Thyroid gland (tissue), 4 donors: ENCODE results near the gene STT3B. TPM values are rescaled to one million over a fixed set of nuclear protein-coding genes. Genes with fewer than 3 reads are reported as not detected.

Experiments used
- DNase-seq, 2 donors: peaks; one replicate each; pipeline ENCODE4 v3.0.0-alpha.2; 2019
- H3K27ac ChIP-seq, 3 donors: fragments of 200-600 bp; sonication (generic); 1 replicate in 2 of 3; 2 replicates in 1 of 3; pipeline ENCODE4 v1.5.1; 2016 to 2019; ENCODE audit warnings: mild to moderate bottlenecking in 1 of 3, moderate library complexity in 1 of 3
- H3K27me3 ChIP-seq: fragments of 200-600 bp; sonication (generic); one replicate; pipeline ENCODE4 v1.5.1; 2019
- H3K36me3 ChIP-seq, 2 donors: fragments of 200-600 bp; sonication (generic); one replicate each; pipeline ENCODE4 v1.5.1; 2016 to 2019
- H3K4me1 ChIP-seq, 2 donors: fragments of 200-600 bp; sonication (generic); one replicate each; pipeline ENCODE4 v1.5.1; 2017 to 2019
- H3K4me3 ChIP-seq, 3 donors: fragments of 200-600 bp; sonication (generic); replicated peaks in 1 of 3; 1 replicate in 2 of 3; 2 replicates in 1 of 3; pipeline ENCODE4 v1.5.1; 2016; ENCODE audit warnings: mild to moderate bottlenecking in 1 of 3
- H3K9me3 ChIP-seq: fragments of 200-600 bp; sonication (generic); one replicate; pipeline ENCODE4 v1.5.1; 2017
- CTCF ChIP-seq, 6 experiments: fragments of 200-600 bp in 3 of 6; fragments of 450-650 bp in 3 of 6; sonication (generic) in 3 of 6; IDR thresholded peaks; one replicate each; pipeline ENCODE4 v1.5.1; 2016 to 2019; ENCODE audit warnings: antibody characterized with exemption in 6 of 6, mild to moderate bottlenecking in 2 of 6, inconsistent platforms in 1 of 6, moderate library complexity in 1 of 6
- POLR2A ChIP-seq, 2 donors: fragments of 450-650 bp; IDR thresholded peaks; one replicate each; pipeline ENCODE4 v1.6.1; 2017; ENCODE audit warnings: antibody characterized with exemption in 2 of 2, mild to moderate bottlenecking in 2 of 2, moderate library complexity in 1 of 2
- WGBS, 2 donors: methylation state at CpG; one replicate each; pipeline ENCODE4 v1.1.5; 2017; 5-methylcytosine and 5-hydroxymethylcytosine counted together
- intact Hi-C: fragments of 100-400 bp; cut with DNase I; formaldehyde crosslinking; loops from one replicate; pipeline ENCODE4 v1.15.1; 2023
- total RNA-seq, 4 donors: library from RNA; depleted of rRNA; stranded (reverse); fragments of >200 nt; gene quantifications; one replicate each; pipeline ENCODE4 v1.2.3, GENCODE V29; 2016

STT3B gene
- total RNA-seq, 4 donors from 2014 or later: 111 to 172 (median 150) TPM

- 89 to 92% methylated on average over 3 of the region's 3 CpGs for WGBS, 2 donors
- intact Hi-C loops: no loop called here
- no peak for TF ChIP-seq POLR2A (IDR thresholded peaks at IDR 0.05)
- TF ChIP-seq CTCF (IDR thresholded peaks at IDR 0.05): no peak
Observed at GRCh38 chr3:31516757-31517156, 16.0 kb upstream of the STT3B start.

GRCh38 chr3:31521468-31521867, 11.3 kb upstream of the STT3B start:
- no peak overlapping the region for H3K27ac ChIP-seq

More at GRCh38 chr3:31516757-31517156, 16.0 kb upstream of the STT3B start:
- H3K4me1 ChIP-seq: no peaks in the 10 kb centered on the region
- no peak overlapping the region for H3K27ac ChIP-seq
- no peaks in the 10 kb centered on the region for H3K9me3 ChIP-seq
- H3K36me3 ChIP-seq: no peaks in the 10 kb centered on the region
- H3K27me3 ChIP-seq: no peaks in the 10 kb centered on the region
- no peak for DNase-seq
- no peak overlapping the region for H3K4me3 ChIP-seq

DNA sequence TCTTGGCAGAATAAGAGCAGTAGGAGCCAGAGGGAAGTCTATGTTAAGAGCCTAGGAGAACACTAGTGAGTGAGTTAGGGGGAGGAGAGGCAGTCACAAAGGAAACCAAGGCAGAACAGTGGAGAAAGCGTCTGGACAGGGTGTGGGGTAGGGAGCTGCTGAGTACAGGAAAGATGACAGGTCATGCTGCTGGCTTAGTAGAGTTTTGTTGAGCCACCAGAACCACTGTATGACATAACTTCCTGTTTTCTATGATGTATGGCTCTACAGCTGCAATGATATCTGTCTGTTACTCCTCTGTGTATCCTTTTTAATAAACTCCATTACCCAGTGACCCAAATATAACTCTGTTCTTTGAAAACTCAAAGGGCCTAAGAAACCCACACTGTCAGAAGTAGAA, 10.6 kb upstream of the STT3B start:
- DNase-seq: no peak
- intact Hi-C loops: no loop called here
- no peaks in the 10 kb centered on the region for H3K27me3 ChIP-seq
- H3K36me3 ChIP-seq: no peaks in the 10 kb centered on the region
- no peaks in the 10 kb centered on the region for H3K9me3 ChIP-seq
- no peak for TF ChIP-seq CTCF (IDR thresholded peaks at IDR 0.05)
- TF ChIP-seq POLR2A (IDR thresholded peaks at IDR 0.05): no peak
- H3K4me1 ChIP-seq: no peaks in the 10 kb centered on the region
- H3K27ac ChIP-seq: no peak overlapping the region
- 63 to 65% methylated on average over 1 of the region's 1 CpG for WGBS, 2 donors
- H3K4me3 ChIP-seq: no peak overlapping the region

More at GRCh38 chr3:31521468-31521867, 11.3 kb upstream of the STT3B start:
- H3K36me3 ChIP-seq: no peaks in the 10 kb centered on the region
- no peak for TF ChIP-seq CTCF (IDR thresholded peaks at IDR 0.05)
- no peak for TF ChIP-seq POLR2A (IDR thresholded peaks at IDR 0.05)
- no peaks in the 10 kb centered on the region for H3K4me1 ChIP-seq
- no peak overlapping the region for H3K4me3 ChIP-seq
- H3K9me3 ChIP-seq: no peaks in the 10 kb centered on the region
- no peaks in the 10 kb centered on the region for H3K27me3 ChIP-seq
- DNase-seq: no peak
- intact Hi-C loops: no loop called here
- WGBS, 2 donors: 96 to 98% methylated on average over 2 of the region's 2 CpGs

DNA sequence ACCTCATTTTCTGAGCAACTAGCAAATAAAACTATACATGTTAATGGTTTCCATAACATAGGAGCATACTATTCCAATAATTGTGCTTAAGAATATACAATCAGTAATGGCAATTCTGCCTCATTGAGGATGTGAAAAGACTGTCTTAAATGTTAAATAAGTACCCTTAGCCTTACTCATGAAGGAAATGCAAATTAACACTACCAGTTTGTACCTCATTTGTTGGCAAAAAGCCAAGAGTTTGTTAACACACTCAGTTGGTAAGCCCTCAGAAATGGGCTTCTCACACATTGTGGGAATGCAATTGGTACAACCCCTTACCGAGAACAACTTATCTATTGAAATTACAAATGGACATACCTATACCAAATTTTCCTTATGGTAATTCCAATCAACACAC, 9.2 kb upstream of the STT3B start:
- Histone ChIP-seq H3K27me3 (no peaks in the 10 kb centered on the region), H3K36me3 (no peaks in the 10 kb centered on the region), H3K27ac (no peak overlapping the region), H3K9me3 (no peaks in the 10 kb centered on the region), H3K4me3 (no peak overlapping the region), H3K4me1 (no peaks in the 10 kb centered on the region)
- no peak for DNase-seq
- no peak for TF ChIP-seq POLR2A (IDR thresholded peaks at IDR 0.05)
- no peak for TF ChIP-seq CTCF (IDR thresholded peaks at IDR 0.05)
- WGBS, 2 donors: 91 to 96% methylated on average over 1 of the region's 1 CpG
- intact Hi-C loops: no loop called here

- no peaks in the 10 kb centered on the region for H3K4me1 ChIP-seq
- H3K9me3 ChIP-seq: no peaks in the 10 kb centered on the region
- DNase-seq: no peak
- intact Hi-C loops: no loop called here
- no peaks in the 10 kb centered on the region for H3K27me3 ChIP-seq
- no peaks in the 10 kb centered on the region for H3K36me3 ChIP-seq
- H3K4me3 ChIP-seq: no peak overlapping the region
- no peak overlapping the region for H3K27ac ChIP-seq
- TF ChIP-seq POLR2A (IDR thresholded peaks at IDR 0.05) (no peak), CTCF (IDR thresholded peaks at IDR 0.05) (no peak)
Observed at GRCh38 chr3:31525532-31525931, 7.2 kb upstream of the STT3B start.
